Mesenteric fat pad (tissue), 1 donor: ENCODE data around the gene RHOH. TPM values are rescaled to one million over a fixed set of nuclear protein-coding genes. Genes with fewer than 3 reads are reported as not detected.

Experiments
- DNase-seq: peaks from one replicate; pipeline ENCODE4 v3.0.0-alpha.2; 2020; ENCODE audit warnings: low spot score
- total RNA-seq: library from RNA; stranded (reverse); fragmentation: NEBNext Ultra II Directional; extraction: Animal tissue kit (Norgen Biotek cat#: 25700); gene quantifications from one replicate; pipeline ENCODE4 v1.2.1, GENCODE V29; 2021
- donor health status: DM: yes; HTN: yes; CAD: no.

The RHOH gene
- total RNA-seq, 1 donor from 2014 or later: 3.9 TPM

GRCh38 chr4:40187386-40187906 is 9.4 kb upstream of the RHOH start:
- DNase-seq: no peak

GRCh38 chr4:40190019-40190418 is 6.8 kb upstream of the RHOH start:
- no peak for DNase-seq

GRCh38 chr4:40190465-40190864 is 6.4 kb upstream of the RHOH start:
- no peak for DNase-seq

- DNase-seq: no peak
These were observed 5.7 kb upstream of the RHOH start for GRCh38 chr4:40190880-40191815.

GRCh38 chr4:40192114-40193015 is 4.5 kb upstream of the RHOH start:
- no peak for DNase-seq

GRCh38 chr4:40193016-40193571 is 3.7 kb upstream of the RHOH start:
- no peak for DNase-seq

- no peak for DNase-seq
These were observed 3.3 kb upstream of the RHOH start for GRCh38 chr4:40193578-40193977.

- DNase-seq: no peak
These were observed 2.1 kb upstream of the RHOH start for GRCh38 chr4:40194602-40195161.

- DNase-seq: no peak
These were observed 1.4 kb upstream of the RHOH start for GRCh38 chr4:40195182-40196177.

GRCh38 chr4:40196272-40196671 is 559 bp upstream of the RHOH start:
- DNase-seq: no peak

GRCh38 chr4:40197879-40198689 is 1.3 kb downstream of the RHOH start:
- DNase-seq: no peak

- no peak for DNase-seq
These were observed 2.4 kb downstream of the RHOH start for GRCh38 chr4:40199179-40199670.

GRCh38 chr4:40199999-40200874 is 3.4 kb downstream of the RHOH start:
- DNase-seq: no peak

- no peak for DNase-seq
These were observed 4.3 kb downstream of the RHOH start for GRCh38 chr4:40200875-40201801.

GRCh38 chr4:40201898-40202297 is 5.1 kb downstream of the RHOH start:
- no peak for DNase-seq

GRCh38 chr4:40202474-40202873 is 5.6 kb downstream of the RHOH start:
- no peak for DNase-seq
